Measurements from ENCODE around the gene SORBS1.

The SORBS1 gene

DNA sequence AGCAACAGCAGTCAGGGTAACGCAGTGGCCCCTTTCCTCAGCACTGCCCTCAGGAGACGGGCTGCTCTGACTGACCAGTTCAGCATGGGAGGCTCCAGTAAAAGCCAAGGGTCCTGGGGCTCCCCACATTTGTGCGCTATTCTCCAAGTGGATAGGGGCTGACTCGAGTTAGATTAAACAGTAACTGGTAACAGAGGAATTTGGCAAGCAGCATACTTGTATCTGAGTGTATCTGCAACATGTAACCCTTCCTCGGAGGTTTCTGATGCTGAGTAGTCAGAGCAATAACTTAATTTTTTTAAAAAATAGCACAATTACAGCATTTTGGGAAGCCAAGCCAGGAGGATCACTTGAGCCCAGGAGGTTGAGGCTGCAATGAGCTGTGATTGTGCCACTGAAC is 22.8 kb downstream of the SORBS1 start:
- DNase-seq, result no peak

DNA sequence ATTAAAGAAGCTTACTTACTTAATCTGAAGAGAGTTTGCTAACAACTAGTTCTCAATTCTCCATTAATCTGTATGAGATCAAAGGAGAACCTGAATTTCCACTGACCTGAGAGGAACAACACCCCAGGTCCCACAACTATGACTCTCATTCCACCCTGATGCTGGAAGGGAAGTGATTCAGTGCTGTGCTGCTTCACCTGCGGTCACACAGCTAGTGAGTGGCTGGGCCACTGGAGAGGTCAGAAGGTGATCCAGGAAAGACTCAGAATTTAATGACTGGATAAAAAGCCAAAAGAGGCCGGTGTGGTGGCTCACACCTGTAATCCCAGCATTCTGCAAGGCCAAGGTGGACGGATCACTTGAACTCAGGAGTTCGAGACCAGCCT is 23.6 kb downstream of the SORBS1 start:
- DNase-seq, result no peak

DNA sequence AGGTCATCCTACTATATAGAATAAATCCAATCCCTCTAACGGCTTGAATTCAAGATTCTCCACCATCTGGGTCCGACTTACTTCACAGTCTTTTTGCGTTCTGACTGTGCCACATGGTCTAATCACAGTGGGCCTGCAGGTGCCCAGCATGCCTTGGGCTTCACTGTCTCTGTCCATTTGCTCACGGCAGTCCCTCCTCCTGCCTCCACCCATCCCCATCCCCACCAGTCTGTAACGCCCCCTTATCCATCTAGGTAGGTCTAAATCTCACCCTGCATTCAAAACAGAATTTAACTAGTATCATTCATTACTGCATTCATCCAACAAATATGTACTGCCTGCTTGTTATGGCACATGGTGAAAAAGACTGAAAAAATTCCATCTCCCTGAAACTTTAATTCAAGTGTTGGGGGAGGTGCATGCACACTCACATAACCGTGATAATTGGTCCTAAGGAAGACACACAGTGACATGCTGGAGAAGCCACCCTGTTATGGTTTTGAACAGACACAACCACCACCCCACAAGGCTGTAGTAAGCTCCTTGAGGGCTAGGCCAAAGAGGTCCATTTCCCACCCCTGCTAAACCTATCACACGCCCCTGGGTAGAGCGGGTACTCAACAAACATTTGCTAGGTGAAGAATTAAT is 24.2 kb downstream of the SORBS1 start:
- DNase-seq, result no peak

- no peak for DNase-seq
Observed at GRCh38 chr10:95536017-95536416, 25.2 kb downstream of the SORBS1 start.

DNA sequence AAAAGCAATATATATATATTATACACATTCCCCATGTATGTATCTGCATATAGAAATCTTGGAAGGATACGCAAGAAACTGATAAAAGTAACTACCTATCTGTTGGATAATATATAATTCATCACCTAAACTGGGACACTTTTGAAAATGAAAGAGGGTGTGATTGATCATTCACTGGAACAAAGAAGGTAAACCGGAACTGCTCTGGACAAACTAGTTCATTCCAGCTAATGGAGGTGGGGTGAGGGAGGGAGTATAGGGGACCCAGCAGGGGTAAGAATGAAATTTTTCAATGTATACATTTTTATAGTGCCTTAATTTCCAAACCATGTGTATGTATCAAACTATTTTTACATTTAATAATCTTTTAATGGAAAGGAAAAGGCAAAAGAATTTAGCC is 25.6 kb downstream of the SORBS1 start:
- no peak for DNase-seq

- DNase-seq, result no peak
Observed at GRCh38 chr10:95533590-95533989, 27.6 kb downstream of the SORBS1 start.

- no peak for DNase-seq
Observed at GRCh38 chr10:95532536-95532935, 28.6 kb downstream of the SORBS1 start.

GRCh38 chr10:95531994-95532399 is 29.2 kb downstream of the SORBS1 start:
- DNase-seq, result no peak

DNA sequence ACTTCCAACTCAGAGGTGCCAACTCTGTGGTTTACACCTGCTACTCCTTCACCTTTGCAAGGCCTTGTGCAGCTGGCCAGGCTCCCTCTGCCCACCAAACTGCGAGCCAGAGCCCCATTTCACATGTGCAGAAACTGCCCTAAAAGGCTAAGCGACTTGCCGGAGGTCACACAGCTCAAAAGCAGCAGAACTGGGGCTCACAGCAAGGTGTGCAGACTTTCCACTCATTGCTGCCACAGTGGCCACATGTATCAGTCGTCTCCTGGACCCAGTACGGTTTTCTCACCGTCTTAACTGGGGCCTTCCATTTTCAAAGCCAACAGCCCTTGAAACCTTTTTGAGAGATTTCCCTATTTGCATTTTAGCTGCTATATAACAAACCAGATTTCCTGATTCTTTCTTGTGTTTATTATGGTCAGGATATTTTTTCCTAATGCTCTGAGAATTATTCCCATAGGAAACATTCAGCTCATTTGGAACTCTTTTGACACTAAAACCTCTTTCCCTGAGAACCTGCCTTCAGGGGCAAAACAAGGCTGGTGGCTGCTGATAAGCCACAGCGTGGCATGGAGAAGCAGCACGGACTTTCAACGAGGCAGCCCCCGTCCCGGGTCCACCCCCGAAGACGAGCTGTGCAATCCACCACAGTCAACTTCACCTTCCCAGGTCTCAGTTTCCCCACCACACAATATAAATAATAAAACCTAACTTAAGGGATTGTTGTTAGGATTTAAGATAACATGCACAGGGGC is 29.9 kb downstream of the SORBS1 start:
- DNase-seq, result no peak

DNA sequence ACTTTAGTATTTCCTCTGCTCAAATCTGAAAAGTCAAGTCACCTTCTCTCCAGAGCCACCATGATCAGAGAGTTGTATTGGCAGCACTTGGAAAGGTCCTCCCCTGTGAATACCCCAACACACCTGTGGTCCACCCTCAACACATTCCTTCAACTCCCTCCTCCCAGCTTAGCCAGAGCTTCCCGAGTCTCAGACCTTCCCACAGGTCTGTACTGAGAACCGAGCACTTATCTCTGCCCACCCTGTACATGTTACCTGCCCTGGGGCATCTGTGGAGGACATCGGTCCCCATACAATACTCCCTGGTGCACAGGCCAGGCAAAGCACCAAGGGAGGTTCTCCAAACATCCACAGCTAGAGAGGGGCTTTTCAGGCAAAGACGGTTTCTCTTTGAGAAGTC is 30.6 kb downstream of the SORBS1 start:
- DNase-seq, result no peak

DNA sequence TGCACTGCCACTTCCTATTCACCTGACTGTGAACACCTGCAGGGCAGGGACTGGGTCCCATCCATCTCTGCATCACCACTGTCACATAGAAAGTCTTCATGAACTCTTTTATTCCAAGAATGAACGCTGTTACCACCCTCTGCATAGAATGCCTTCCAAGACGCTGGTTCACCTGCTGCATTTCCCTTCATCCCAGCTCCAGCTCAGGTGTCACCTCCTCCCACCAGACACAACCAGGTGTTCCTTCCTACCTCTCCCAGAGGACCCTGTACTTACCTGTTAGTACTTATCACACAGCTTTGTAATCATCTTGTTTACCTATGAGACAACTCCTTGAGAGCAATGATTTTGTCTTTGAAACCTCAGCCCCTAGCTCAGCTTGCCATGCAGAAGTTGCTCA is 31.1 kb downstream of the SORBS1 start:
- no peak for DNase-seq

- no peak for DNase-seq
Observed at GRCh38 chr10:95526044-95526443, 35.1 kb downstream of the SORBS1 start.

DNA sequence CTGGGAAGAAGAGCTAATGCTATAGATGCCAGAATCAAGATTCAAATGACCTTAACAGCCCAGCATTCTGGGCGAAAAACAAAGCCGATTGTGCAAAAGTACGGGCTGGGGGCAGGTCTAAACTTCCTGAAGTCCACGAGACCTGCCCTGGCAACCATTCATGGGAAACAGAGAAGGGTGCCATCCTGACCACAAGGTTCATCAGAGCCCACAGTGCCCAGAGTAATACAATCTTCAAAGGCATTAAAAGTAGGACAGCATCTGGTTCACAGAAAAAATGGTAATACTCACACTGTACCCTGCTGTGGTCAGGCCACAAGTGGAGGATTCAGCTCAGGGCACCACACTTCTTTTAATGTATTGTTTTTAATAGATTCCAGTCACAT is 36.1 kb downstream of the SORBS1 start:
- no peak for DNase-seq

DNA sequence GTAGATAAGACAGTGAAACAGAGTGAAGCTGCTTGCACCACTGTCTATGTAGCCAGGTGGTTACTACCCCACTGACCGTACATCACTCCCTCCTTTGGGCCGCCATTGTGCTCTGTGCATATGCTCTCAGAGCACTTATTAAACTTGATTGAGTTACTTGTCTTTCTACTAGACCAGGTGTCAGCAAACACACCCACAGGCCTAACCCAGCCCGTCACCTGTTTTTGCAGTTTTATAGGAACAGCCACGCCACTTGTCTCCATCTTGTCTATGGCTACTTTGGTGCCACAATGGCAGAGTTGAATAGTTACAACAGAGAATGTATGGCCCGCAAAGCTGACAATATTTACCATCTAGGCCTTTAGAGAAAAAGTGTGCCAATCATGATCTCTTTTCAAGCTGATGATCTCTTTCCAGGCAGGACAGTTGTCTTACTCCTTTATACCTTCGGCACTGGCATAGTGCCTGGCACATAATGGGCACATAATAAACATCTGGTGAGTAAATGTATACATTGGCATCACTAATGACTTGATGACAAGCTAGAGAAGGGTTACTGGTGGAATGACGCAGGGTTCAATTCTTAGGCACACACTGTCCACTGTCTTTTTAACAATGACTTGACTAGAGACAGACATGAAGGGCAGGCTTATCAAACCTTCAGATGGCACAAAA is 36.7 kb downstream of the SORBS1 start:
- DNase-seq, result no peak

- no peak for DNase-seq
Observed at GRCh38 chr10:95522117-95522516, 39.1 kb downstream of the SORBS1 start.

- no peak for DNase-seq
Observed at GRCh38 chr10:95520617-95521016, 40.6 kb downstream of the SORBS1 start.

DNA sequence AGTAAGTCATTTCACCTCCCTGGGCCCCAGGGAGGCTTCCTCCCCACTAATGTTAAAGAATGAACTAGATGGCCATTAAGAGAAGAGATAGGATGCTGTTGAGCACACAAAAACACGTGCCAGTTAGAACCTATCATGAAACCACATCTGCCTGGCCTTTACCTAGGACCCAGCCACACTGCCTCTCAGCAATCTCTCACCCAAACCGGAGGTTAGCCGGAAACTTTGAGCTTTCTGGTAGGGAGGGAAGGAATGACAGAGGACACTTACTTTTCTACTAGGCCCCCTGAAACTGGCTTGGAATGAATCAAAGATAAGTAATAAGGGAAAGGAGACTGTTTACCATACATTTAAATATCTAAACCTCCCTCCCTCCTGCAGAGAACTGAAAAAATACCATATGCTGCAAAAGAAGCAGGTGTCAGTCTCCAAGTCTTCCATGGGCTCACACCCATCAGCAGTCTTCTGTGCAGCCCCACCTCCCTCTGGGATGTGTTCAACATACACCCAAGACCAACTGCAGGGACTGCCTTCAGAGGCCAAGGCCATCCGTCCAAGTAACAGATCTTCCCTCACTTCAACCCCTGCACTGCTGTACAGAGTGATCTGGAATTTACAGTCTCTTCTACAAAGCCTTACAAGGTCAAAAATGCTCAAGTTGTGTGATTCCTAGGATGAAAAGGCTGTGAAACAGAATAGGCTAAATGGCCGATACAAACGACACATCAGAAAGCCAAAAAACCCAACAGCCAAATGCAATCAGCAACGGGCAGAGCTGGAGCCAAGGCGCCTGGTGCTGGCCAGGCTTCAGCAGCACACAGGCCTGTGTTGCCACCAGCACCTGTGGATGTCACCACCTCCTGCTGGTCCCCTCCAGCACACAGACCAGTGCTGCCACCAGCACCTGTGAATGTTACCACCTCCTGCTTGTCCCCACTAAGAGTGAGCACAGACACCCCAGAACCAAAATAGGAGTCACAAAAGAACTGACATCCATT is 42.4 kb downstream of the SORBS1 start:
- DNase-seq, result no peak

DNA sequence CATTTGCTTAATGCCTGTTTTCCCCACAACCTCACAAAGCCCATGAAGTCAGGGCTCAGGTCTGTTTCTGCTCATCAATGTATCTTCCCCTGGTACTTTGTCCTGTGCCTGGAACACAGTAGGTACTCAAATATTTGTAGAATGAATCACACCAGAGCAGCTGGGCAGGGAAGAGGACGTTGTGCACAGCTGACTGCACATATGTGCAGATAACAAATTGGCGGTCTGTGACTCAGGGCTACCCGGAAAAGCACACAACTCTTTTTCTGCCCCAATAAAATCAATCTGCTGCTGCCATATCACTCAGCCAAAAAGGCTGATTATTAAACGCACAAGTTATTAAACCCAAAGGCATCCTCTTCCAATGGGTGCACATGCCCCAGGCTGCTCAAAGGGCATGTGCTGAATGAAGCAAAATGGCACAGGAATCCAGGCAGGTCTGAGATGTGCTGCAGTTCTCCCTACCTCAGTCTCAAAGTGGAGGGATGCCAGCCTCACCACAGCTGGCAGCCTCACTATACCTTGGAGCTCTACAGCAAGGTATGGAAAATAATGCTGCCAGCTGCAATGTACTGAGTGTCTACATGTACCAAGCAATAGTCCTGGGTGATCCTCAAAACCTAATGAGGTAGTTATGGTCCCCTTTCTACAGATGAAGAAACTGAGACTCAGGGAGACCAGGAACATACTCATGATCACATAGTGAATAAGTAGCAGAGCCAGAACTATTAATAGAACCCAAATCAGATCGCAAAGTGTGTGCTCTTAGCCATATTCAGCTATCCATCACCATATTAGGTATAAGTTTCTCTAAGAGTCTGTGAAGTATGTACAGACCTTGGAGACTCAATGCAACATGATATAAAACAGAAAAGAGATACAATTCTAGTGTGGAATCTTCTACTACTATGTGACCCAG is 43.4 kb downstream of the SORBS1 start:
- DNase-seq, result no peak

DNA sequence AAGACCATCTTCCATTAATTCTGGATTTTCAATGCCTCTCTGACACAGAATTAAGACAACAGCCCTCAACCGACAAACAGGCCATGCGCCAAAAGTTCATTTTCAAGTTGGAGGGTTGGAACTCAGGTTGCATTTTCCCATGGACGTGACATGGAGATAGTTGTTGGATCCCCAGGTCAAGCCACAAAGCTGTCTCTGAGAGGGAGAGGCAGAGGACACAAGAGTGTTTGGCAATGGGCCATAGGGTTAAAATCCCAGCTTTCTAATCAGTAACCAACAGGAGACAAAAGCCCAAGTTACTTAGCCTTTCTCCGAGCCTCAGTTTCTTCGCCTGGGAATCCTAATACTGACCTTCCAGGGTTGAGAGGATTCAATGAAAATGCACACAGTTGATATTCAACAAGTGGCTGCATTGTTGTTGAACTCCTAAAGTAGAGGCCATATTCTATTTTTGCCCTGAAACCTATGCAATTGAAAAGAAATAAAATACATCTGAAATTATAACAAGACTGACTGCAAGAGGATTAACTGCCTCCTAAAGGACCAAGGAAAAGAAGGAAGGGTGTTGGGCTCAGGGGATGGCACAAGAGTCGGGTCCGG is 44.3 kb downstream of the SORBS1 start:
- DNase-seq, result no peak

- DNase-seq, result no peak
Observed at GRCh38 chr10:95513941-95514392, 47.2 kb downstream of the SORBS1 start.

GRCh38 chr10:95513008-95513589 is 48.1 kb downstream of the SORBS1 start:
- no peak for DNase-seq
